GM21447 (cell line): Measurements from ENCODE around the gene PRUNE2.

Experiments
- ATAC-seq: cut with Tn5 transposase; IDR thresholded peaks from one replicate; pipeline ENCODE4 v1.9.1; 2021; ENCODE audit not compliant: unreplicated experiment

PRUNE2 gene

GRCh38 chr9:76664120-76664519 is 241.8 kb downstream of the PRUNE2 start:
- ATAC-seq: no peak

- no peak for ATAC-seq
Measured at GRCh38 chr9:76662476-76663281, 243.2 kb downstream of the PRUNE2 start.

- peak; percentile 84 for ATAC-seq
Measured at GRCh38 chr9:76658510-76659231, 247.2 kb downstream of the PRUNE2 start.

GRCh38 chr9:76657265-76657664 is 248.6 kb downstream of the PRUNE2 start:
- ATAC-seq: no peak

GRCh38 chr9:76655971-76656370 is 249.9 kb downstream of the PRUNE2 start:
- no peak for ATAC-seq

- ATAC-seq: no peak
Measured at GRCh38 chr9:76655121-76655541, 250.8 kb downstream of the PRUNE2 start.

- no peak for ATAC-seq
Measured at GRCh38 chr9:76654575-76654974, 251.3 kb downstream of the PRUNE2 start.

- ATAC-seq: no peak
Measured at GRCh38 chr9:76654051-76654461, 251.9 kb downstream of the PRUNE2 start.

GRCh38 chr9:76652894-76653293 is 253.0 kb downstream of the PRUNE2 start:
- ATAC-seq: no peak

GRCh38 chr9:76651119-76651705 is 254.7 kb downstream of the PRUNE2 start:
- no peak for ATAC-seq

- ATAC-seq: no peak
Measured at GRCh38 chr9:76650692-76651091, 255.2 kb downstream of the PRUNE2 start.

- ATAC-seq: no peak
Measured at GRCh38 chr9:76649894-76650293, 256.0 kb downstream of the PRUNE2 start.

- no peak for ATAC-seq
Measured at GRCh38 chr9:76646249-76646648, 259.7 kb downstream of the PRUNE2 start.

- no peak for ATAC-seq
Measured at GRCh38 chr9:76644647-76645250, 261.2 kb downstream of the PRUNE2 start.

GRCh38 chr9:76644171-76644570 is 261.7 kb downstream of the PRUNE2 start:
- ATAC-seq: peak; percentile 8

- ATAC-seq: peak; percentile 98
Measured at GRCh38 chr9:76643399-76644117, 262.4 kb downstream of the PRUNE2 start.

- ATAC-seq: no peak
Measured at GRCh38 chr9:76642701-76643209, 263.2 kb downstream of the PRUNE2 start.

- no peak for ATAC-seq
Measured at GRCh38 chr9:76642074-76642473, 263.8 kb downstream of the PRUNE2 start.

- no peak for ATAC-seq
Measured at GRCh38 chr9:76638001-76638400, 267.9 kb downstream of the PRUNE2 start.

- ATAC-seq: no peak
Measured at GRCh38 chr9:76637416-76637815, 268.5 kb downstream of the PRUNE2 start.
